Measurements from ENCODE around the gene SERTAD2. TPM values are rescaled to one million over a fixed set of nuclear protein-coding genes. Genes with fewer than 3 reads are reported as not detected.

SERTAD2 gene
- total RNA-seq, 1 donor from 2014 or later: 25.5 TPM

DNA sequence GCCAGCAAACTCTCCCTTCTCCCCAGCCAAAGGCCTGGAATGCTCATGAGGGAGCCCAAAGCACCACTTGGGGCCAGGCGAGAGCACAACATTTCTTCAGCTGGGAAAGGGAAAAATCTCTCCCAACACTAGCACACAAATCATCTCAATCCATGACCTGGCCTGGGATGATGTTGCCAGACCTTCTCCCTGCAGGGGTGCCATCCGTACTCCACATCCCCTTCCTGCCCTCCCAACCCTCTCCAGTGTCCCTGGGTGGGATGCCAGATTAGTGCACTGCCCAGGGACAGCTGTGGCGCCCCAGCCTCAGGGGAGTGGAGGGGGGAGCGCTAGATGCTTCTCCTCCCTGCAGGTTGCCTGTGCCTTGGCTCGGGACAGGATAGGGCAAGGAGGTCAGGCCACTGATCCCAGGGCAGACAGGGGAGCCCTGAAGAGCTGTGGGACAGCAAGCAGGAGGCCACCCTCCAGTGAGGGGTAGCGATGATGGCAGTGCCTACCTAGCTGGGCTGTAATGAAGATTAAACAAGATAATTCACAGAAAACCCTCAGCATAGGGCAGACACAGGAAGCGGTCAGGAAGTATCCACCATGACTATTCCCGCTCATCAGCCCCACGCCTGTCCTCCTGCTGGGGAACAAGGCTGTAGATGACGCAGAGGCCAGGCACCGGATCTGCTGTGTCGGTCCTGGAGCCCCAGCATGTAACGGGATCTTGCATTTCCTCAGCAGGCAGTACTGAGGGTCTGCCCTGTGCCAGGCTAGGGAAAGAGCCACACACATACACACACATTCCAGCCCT, 31.1 kb downstream of the SERTAD2 start:
- intact Hi-C loops (cut with DNase I): no loop called here
- peak; percentile 48 for DNase-seq (ENCODE audit: low spot score)
- peak; percentile 29 for ATAC-seq

DNA sequence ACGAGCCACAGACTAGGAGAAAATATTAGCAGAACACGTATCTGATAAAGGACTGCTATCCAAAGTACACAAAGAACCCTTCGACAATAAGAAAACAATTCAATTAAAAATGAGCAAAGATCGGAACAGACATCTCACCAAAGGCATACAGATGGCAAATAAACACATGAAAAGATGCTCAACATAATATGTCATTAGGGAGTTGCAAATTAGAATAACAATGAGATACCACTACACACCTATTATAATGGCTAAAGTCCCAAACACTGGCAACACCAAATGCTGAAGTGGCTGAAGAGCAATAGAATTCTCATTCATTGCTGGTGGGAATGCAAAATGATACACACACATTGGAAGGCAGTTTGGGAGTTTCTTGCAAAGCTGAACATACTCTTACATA, 33.1 kb downstream of the SERTAD2 start:
- no peak for ATAC-seq
- DNase-seq (ENCODE audit: low spot score): no peak
- intact Hi-C loops (cut with DNase I): no loop called here

DNA sequence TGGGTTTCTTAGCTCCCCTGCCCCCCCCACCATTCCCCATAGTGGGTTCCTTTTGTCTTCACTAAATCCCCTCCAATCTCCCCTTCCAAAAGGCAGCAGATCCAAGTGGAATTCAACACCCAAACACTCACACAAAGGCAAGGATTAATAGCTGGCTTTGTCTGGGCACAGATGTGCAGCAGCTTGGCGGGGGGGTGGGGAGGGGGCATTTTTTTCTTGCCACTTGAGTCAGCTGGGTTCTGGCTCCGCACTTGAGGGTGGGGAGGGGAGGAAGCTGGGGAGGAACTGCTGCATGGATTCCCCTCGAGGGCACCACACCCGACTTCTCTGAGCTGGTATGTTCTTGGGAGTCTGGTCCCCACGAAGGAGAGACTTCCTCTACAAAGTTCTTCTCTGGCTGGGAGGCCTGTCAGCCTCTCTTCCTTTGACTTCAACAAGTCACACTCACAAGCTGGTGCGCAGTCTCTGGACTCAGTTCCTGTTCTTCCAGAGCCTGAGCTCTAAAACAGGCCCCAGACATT, 36.0 kb downstream of the SERTAD2 start:
- DNase-seq (ENCODE audit: low spot score) (peak; percentile 62), ATAC-seq (no peak)
- intact Hi-C loops (cut with DNase I): loop anchor here (1.0 kb wide), 1 partner anchor 20 kb away; no protein-coding TSS in a partner anchor

DNA sequence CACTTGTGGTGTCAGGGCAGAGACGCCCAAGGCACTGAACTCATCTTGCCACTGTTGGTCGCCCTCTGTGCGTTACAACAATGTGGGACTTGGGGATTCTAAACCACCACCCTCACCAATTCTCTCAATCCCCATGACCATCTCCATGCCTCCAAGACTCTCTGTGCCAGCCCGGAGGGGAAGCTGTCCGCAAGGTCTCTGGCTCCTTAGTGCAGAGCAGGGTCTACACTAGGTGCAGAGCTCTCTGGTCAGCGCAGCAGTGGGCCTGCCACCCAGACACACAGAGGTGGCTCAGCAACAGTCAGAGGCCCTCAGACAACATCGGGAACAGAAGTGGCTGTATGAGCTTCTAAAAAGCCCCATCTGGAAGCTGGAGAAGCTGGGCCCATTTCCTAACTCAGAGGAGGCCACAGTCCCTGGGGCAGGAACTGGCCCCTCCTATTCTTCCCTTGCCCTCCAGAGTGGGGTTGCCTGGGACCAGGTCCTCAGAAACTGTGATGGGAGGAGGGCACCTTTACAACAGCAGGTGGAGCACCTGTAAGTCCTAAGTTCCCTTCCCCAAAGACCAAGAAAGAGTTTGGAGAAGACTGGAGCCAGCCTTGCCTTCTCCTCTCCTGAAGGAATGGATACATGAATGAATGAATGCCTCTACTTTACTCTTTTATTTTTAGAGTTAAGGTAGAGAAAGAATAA, 37.7 kb downstream of the SERTAD2 start:
- ATAC-seq: no peak
- peak; percentile 32 for DNase-seq (ENCODE audit: low spot score)
- intact Hi-C loops (cut with DNase I): no loop called here

DNA sequence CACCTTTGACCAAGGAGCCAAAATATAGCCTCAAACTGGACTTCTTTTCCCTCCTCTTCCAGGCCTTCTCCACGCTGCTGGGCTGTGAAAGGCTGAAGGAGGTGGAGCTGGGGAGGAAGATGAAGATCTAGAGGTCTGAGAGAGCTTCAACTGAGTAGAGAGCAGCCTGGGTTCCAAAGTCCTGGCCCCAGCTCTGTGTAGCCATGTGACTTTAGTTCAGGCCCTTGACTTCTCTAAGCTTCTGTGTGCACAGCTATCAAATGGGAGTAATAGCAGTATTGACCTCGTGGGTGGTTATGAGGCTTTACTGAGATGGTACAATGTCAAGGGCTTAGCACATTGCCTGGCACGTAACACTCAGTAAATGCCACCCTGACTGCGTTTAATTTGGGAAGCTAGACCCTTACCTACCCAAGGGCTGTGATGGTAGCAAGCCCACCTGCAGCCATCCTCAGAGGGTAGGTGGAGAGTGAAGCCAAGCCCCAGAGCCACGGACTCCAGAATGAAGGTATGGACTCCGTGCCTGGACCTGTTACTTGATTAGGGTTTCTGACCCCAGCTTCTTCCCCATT, 38.4 kb downstream of the SERTAD2 start:
- no peak for ATAC-seq
- intact Hi-C loops (cut with DNase I): no loop called here
- DNase-seq (ENCODE audit: low spot score): peak; percentile 23

DNA sequence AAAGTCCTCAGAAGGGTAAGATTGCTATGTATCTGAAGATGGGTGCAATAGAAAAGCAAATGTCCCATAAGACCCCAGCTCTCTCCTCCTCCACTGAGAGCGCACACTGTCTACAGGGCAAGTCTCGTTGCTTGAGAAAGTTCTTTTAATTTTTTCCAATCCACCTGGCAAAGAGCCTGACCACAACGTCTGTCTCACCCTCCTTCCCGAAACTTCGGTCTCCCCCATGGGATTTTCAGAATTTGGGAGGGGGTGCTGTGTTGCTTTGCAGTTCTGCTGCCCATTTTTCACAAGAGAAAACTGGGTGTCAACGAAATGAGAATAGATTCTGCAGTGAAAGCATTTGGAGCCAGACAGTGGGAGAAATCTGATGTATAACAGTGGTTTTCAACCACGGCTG, 40.4 kb downstream of the SERTAD2 start:
- intact Hi-C loops (cut with DNase I): no loop called here
- DNase-seq (ENCODE audit: low spot score) (peak; percentile 56), ATAC-seq (no peak)

DNA sequence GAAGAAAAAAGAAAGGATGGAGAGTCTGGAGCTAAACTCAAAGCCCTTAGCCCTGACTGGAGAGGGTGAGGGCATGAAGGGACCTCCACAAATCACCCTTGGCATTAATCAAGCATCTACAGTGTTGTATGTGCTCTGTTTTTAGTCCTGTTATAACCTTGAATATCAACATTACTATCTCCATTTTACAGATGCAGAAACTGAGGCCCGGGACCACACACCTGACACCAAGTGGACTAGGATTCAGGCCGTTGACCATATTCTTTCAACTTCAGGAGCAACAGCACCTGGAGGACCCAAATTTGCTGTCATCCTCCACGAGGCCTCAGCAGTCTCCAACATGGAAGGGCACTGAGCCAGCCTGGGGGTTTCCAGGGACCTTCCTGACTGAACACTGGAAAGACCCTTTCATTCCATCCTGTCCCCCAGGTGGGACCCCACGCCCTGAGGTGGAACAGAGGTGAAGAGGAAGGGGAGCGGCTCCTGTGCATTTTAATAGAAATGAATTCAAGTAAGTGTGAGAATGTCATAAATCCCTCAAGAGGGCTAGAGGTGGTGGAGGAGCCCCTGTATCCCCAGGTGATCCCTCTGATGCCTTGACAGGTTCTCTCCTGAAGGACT, 41.0 kb downstream of the SERTAD2 start:
- DNase-seq (ENCODE audit: low spot score) (peak; percentile 54), ATAC-seq (no peak)
- intact Hi-C loops (cut with DNase I): no loop called here

DNA sequence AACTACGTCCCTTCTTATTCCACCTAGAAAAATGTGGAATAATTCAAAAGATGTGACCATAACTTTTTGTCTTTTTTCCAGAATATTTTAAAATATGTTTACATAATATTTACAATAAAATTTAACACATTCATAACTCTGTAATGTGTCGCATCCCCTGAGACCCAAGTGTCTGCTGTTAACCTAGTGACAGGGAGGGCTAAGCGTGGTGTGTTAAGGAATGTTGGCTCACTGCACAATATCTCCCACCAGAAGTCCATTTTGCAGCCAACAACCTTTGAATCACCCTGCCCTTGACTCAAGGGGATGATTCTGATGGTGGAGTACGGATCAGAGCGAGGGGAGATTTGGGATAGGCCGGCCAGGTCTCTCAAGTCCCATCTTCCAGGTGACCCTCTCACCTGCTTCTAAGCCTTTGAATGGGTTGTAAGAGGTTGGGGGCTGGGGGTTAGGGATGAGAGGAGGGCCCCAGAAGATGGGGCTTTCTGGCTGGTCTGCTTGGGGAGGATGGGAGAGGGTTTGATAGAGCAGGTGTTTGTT, 43.3 kb downstream of the SERTAD2 start:
- no peak for DNase-seq (ENCODE audit: low spot score)
- intact Hi-C loops (cut with DNase I): no loop called here
- ATAC-seq: no peak

DNA sequence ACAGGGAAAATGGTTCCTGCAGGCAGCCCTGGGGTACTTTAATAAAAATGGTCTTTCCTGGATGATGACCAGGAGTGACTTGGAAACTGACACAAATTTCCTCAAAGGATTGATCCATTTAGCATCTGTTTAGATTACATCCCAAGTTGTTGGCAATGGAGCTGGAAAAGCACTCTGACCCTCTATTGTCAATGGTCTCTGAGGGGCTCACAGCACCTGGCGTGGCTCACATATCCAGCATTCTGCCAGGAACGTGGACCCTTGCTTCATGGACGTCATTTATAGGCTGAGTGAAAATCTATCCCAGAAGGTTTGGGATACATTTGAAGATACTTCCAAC, 43.8 kb downstream of the SERTAD2 start:
- ATAC-seq (no peak), DNase-seq (ENCODE audit: low spot score) (no peak)

DNA sequence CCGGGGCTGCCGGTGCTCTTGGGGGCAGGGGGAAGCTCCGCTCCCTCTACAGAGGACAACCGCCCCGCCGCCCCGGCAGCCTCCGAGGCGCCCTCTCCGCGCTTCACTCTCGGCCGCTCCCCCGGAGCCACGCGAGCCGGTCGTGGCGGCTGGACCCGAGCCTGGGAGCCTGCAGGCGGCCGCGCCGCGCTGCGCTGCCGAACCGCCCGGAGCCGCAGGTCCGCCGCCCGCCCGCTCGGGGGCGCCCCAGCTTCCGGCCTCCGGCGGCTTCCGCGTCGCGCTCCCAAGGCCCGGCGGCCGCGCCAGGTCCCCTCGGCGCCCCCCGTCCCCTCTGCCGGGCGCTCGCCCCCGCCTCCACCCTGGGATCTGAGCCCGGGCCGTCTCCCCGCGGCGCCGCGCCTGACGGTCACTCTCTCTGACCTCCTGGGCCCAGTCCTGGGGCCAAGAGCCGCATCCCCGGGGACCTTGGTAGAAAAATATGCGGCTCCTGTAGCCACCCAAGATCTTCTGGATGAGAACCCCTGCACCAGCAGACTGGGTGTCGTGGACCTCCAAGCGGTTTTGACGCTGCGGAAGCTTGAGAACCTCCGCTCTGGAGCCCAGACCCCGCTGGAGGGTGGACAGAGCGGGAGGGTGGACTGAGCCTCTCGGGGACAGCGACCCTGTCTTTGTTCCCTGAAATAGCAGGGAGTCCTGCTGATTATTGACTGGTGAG, 44.3 kb downstream of the SERTAD2 start:
- peak; percentile 21 for ATAC-seq
- intact Hi-C loops (cut with DNase I): no loop called here

More for the DNA sequence above, 43.8 kb downstream of the SERTAD2 start:
- intact Hi-C loops (cut with DNase I): no loop called here

DNA sequence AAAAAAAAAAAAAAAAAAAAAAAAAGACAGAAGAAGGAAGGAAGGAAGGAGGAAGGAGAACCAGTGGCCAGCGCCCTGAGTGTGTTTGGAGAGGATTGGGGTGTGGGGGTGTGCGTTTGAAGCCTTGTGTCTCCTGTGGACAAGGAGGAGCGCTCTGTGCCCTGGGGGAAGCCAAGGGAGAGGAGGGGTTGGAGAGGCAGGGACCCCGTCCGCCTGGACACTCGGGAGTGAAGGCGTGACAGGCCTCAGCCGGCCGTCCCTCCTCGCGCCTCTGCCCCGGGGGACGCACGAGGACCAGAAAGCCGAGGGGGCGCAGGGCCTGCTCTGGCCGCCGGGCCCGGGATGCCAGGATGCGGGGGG, 44.9 kb downstream of the SERTAD2 start:
- intact Hi-C loops (cut with DNase I): no loop called here
- ATAC-seq (no peak), DNase-seq (ENCODE audit: low spot score) (no peak)

More for the DNA sequence above, 44.3 kb downstream of the SERTAD2 start:
- peak; percentile 78 for DNase-seq (ENCODE audit: low spot score)

DNA sequence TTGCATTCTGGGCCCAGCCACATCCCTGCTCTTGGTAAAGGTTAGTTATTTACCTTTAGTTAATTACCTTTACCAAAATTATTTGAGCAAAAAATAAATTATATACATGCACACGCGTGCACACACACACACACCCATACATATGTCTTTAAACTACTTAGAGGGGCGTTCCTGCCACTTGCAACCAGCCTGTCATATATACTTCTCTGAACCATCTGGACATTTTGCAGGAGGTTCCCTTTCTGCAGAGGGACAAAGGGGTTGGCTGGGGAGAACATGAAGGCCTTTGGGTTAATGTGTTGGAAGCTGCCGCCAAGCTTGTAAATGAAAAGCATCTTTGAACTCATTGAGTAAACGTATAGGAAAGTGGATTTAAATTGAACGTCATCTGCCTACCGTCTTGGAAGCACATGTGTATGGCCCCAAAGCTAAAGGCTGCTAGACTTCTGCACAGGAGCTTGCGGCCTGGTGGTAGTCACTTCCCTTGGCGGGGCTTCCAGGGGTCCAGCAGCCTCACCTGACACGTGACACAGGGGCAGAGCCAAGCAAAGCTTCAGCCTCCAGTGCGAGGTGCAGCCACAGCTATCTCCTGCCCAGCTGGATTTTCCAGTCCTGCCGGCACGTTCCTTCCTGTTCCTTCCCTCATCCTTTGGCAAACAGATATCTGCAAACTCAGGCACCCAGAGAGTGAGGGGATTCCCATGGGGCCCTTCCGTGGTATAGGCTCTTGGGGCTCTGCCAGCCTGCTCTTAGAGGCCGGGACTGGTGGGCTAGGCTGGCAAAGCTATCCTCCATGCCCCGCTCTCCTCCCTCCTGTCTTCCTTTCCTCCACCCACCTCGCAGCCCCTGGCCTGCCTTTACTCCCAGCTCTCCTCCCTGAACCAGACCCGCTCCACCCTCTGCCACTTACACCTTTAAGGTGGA, 46.1 kb downstream of the SERTAD2 start:
- no peak for ATAC-seq
- intact Hi-C loops (cut with DNase I): no loop called here
- no peak for DNase-seq (ENCODE audit: low spot score)

DNA sequence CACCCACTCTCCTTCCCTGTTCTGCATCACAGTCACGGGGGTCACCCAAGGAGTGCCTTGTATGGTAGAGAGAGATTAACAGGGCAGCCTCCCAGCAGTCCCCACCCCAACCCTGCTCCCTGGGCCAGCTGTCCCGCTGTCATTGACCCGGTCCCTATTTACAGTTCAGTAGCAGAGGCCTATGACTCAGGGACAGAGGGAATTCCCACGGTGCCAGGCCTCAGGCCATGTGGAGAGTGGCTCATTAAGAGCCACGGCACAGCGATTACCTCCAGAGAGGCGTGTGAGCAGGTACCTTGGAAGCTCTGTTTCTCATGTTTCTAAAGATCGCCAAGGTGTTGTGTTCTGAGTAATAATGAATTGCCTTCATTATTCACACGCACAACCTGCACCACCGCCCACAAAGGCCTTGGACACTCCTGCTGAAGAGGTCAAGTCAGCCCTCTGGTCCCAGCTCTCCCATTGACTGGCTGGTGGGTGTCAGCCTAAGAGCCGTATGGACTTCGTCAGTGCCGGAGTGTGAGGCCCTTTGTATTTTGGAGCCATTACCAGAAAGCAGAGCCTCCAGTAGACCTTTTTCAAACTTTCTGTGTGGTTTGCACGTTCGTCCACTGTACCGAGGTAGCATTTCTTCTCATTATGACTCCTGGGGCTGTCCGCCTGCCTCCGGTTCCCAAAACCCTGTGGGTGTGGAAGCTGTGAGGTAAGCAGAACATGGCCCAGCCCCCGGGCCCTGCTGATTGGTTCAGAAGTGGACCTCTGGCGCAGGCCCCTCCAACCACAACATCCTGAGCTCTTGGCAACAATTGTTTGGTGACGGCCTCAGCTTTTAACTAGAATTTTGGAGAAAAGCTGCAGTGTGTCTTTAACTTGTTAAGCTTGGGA, 47.0 kb downstream of the SERTAD2 start:
- intact Hi-C loops (cut with DNase I): no loop called here
- DNase-seq (ENCODE audit: low spot score) (peak; percentile 91), ATAC-seq (peak; percentile 98)

DNA sequence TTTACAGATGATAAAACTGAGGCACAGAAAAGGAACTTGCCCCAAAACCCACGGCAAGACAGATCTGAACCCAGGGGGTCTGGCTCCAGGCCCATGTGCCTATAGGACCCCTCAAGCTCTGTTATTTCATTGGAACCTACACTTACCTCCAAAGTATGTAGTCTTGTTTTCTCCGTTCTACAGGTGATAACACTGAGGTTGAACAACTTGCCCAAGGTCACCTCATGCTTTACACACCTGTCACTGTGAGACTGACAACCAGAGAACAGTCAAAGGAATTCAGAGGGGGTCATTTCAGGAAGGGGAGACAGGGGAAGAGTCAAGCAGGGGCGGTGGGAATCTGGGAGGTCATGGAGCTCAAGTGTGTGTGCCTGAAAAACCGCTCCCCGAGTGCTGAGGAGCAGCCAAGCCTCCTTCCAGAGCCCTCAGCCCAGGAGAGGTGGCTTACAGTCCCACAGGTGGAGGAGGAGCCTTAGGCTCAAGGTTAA, 47.7 kb downstream of the SERTAD2 start:
- DNase-seq (ENCODE audit: low spot score) (no peak), ATAC-seq (no peak)
- intact Hi-C loops (cut with DNase I): no loop called here

DNA sequence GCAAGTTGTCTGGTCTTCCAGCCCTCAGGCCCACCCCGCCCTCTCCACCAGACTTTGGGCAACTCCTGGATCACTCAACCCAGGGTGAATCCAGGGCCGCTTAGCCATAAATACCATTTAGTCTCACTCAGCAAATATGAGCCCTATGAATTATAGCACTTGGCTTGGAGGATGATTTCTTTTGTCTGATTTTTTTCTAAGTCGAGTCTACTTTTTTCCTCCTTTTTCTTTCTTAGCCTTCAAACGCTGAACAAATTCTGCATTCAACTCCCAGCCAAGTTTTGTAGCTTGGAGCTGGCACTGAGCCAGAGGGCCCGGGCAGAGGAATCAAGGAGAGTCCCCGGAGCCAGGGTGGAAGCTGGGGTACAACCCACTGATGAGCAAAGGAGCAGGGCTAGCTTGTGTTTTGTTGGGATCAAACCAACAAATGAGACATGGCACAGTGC, 48.7 kb downstream of the SERTAD2 start:
- intact Hi-C loops (cut with DNase I): no loop called here
- no peak for DNase-seq (ENCODE audit: low spot score)
- no peak for ATAC-seq

DNA sequence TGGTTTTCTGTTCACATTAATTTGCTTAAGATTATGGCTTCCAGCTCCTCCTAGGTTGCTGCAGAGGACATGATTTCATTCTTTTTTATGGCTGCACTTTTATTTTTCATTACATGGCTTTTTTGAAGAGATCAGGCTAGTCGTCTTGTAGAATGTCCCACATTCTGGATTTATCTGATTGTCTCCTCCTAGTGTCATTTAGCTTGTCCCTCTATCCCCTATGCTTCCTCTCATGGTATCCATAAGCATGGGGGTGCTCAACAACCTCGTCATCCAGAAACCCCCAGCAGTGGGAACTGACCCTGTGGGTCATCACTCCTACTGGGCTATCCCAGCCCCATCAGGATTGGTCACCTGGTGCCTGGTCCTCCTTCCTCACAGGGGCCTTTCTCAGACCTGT, 49.6 kb downstream of the SERTAD2 start:
- intact Hi-C loops (cut with DNase I): loop anchor here (5.0 kb wide), 1 partner anchor 263 kb away; no protein-coding TSS in a partner anchor
- ATAC-seq (no peak), DNase-seq (ENCODE audit: low spot score) (no peak)

All from sciatic nerve (tissue), 2 donors.